Measurements from ENCODE around the gene LAIR1.

LAIR1 gene

DNA sequence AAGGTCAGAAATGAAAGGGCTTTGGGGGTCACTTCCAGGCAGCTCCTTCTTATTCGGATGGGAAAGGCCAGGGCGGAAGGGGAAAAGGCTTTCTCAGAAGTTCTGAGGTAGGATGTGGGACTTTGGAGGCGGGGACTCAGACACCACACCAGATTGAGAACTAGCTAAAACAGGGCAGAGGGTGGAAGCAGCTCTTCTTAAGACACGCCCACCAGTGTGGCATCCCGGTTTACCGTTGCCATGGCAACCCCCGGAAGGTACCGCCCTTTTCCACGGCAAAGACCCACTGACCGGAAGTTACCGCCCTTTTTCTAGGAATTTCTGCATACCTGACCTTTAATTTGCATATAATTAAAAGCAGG lies 48.0 kb downstream of the LAIR1 start:
- no peak for FAIRE-seq

DNA sequence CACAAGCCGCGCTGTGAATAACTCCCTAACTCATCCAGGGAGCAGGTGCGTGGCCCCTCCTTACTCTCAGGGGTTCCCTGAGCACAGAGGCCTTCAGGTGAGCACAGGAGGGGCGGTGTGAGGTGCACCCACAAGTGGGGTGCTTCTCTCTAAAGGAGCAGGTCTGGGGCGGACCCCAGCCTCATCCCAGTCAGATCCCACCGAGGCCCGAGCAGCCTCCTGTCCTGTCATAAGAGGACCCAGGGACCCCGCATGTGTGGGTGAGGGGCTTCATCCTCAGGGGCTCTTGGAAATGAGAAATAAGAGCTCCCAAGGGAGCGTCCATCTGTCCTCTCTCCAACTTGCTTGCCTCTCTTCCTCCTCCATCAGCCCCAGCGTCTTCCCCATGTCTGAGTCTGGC lies 48.8 kb downstream of the LAIR1 start:
- FAIRE-seq: no peak

DNA sequence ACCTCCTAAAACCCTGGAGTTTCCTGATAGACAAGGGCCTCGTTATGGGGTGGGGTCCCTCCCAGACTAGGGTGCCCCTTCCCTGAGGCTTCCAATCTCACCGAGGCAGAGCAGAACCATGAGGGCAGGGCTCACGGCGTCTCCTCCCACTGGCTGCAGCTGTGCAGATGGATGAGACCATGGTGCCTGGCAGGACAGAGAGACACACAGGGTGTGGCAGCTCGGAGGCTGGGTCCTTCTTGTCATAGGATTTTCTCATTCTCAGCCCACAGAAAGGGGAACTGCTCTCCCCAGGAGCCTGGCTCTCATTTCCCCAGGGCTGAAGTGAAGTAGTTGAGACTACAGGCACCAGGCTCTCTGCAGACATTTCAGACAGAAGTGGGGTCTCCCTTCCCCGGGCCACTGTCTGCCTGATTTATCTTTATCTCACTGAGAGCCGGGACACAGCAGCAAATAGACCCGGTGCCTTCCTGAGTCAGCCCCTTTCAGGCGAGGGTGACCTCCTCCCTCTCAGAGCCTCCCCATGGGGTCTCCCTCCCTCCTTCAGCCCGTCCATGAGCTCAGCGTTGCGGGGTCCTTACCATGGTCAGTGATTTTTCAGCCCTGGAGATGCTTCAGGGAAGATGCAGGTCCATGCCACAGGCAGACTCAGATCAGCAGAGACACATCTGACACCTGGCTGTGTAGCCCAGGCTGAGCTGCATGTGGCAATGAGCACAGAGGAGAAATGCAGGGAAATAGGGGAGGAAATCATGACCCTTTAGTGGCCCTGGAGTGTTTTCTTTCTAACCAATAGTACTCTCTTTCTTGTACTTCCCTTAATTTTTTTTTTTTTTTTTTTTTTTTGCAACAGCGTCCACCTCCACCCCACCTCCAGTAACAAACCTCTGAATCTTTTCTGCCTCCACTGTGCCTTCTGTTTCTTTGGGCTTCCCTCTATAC lies 52.0 kb downstream of the LAIR1 start, which contains the start of gene LILRA5:
Gene LILRA5, minus strand, starts transcription at position 731 of the 942 bp plus-strand sequence. Its CDS starts 147 bp downstream, at position 584.
- no peak for FAIRE-seq

DNA sequence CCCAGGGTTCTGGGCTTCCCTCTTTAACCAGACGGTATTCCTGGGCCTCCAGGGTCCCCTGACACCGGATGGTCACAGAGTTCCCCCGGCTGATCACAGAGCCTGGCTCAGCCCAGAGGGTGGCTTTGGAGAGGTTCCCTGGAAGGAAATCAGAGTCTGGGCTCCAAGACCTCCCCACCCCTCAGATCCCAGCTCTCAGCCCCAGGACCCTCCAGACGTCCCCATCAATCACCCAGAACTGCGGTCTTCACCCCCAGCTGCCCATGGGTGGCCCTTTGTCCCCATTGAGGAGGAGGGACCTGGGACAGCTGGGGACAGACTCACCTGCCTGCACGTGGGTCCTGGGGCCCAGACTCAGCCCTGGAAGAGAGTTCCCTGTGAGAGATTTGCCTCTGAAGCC lies 52.7 kb downstream of the LAIR1 start:
- no peak for FAIRE-seq

DNA sequence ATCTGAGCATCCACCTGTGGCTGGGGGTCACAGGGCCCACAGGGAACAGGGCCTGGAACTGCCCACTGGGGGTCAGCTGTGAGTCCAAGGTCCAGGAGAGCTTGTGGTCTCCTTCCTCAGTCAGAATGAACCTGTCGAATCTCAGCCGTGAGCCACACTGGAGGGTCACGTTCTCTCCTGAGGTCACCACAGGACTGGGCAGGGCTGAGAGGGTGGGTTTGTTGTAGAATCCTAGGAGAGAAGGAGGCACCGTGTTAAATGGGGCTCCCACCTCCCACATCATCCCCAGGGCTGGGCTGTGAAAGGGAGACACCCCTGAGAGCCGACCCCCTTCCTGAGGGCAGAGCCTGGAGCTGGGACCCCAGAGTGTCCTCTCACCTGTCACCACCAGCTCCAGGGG lies 53.2 kb downstream of the LAIR1 start:
- no peak for FAIRE-seq

DNA sequence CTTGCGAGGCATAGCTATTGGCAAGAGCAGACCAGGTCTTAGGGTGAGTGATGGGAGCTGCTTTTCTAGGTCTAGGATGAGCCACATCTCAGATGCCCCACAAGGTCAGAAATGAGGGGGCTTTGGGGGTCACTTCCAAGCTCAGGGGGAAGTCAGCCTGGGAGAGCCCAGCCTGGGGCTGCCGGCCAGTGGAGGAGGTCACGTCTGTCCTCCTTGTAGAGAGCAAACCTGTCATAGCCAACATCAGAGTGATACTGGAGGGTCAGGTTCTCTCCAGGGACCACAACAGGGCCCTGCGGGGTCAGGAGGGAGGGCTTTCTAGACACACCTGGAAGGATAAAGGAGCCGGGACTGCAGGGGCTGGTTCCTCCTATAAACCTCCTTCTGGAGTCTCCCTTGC lies 54.2 kb downstream of the LAIR1 start:
- no peak for FAIRE-seq

DNA sequence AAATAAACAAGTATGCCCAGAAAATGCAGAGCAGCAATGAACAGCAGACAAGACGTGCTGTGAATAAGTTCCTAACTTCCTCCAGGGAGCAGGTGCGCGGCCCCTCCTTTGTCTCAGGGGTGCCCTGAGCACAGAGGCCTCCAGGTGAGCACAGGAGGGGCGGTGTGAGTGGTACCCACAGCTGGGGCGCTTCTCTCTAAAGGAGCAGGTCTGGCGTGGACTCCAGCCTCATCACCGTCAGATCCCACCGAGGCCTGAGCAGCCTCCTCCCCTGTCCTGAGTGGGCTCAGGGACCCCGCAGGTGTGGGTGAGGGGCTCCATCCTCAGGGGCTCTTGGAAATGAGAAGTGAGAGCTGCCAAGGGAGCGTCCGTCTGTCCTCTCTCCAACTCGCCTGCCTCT lies 54.9 kb downstream of the LAIR1 start:
- FAIRE-seq: no peak

DNA sequence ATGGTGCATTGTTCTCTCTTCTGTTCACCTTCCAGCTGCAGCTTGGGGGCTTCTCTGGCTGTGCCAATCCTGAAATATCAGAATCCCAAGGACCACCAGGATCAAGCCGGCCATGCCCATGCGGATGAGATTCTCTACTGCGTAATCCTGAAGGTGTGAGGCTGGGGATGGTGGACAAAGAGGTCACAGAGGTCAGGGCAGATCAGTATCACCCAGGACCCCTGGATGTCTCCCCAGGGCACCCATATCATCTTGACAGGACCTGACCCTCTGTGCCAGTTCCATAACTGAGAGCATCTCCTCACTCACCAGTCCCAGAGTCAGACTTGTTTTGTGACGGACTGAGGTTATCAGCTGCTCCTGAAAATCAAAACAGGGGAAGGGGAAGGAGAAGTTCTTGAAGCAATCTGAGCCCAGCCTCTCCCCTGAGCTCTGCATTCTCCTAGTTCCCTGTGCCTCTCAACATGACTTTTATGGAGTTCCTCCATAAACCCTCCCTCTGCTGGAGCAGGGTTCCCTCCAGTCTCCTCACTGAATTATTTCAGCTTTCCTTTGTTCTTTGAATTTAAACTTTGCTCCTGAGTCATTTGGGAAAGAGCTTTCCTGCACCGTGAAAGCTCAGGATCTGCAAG lies 57.2 kb downstream of the LAIR1 start:
- no peak for FAIRE-seq

DNA sequence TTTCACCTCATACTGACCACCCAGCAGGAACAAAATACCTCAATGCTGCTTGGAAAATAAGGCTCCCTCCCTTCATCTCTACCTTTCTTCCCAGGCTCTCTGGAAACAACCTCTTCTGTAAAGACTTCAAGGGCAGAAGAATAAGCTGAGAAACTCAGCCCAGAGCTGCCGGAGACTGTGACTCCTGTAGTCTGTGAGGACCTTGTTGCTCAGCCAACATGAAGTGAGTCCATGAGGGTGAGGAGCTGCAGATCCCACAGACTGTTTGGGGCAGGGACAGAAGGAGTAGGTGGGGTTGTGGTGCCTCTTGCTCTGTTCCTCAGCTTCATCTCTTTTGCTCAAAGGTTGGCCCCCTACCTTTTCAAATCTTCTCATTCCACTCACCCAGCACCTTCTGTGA lies 59.6 kb downstream of the LAIR1 start:
- no peak for FAIRE-seq

DNA sequence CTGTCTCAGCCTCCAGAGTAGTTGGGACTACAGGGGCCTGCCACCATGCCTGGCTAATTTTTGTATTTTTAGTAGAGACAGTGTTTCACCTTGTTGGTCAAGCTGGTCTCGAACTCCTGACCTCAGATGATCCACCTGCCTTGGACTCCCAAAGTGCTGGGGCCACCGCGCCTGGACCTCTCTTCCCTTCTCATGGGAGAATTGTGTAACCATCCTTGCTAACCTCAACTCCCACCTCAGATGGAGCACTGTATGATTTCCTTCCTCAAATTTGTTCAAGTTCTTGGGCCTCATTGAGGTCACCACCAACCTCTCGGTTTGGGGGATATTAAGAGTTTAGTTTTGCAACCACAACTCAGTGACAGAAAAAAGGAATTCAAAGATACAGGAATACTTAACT lies 62.5 kb downstream of the LAIR1 start:
- no peak for FAIRE-seq

Data from A204.1 (cell line).